SK-MEL-5 (cell line): ENCODE data around the gene IGF2BP3. TPM values are rescaled to one million over a fixed set of nuclear protein-coding genes. Genes with fewer than 3 reads are reported as not detected.
"Not testable (repeated sequence)": the region's sequence is repeated elsewhere in the genome, so short reads cannot be mapped to it uniquely, and the experiment has no call there.

ENCODE experiments used
- DNase-seq: peaks from one replicate; pipeline ENCODE4 v3.0.0-alpha.2; 2016; ENCODE audit warnings: low read depth, low spot score
- in situ Hi-C: cut with HindIII; loops from 2 replicates; pipeline ENCODE4 v1.10.0; 2016; ENCODE audit warnings: low sequenced_read_pairs, high pct_unique_total_duplicates, low pct_unique_long_range_greater_than_20kb
- total RNA-seq: library from RNA; depleted of rRNA; stranded (reverse); fragments of >200 nt; shearing (Covaris generic); gene quantifications from 2 replicates; pipeline ENCODE4 v1.2.3, GENCODE V29; 2014

The IGF2BP3 gene
- total RNA-seq, 1 experiment from 2014 or later: 69.0 TPM

GRCh38 chr7:23404546-23405239 lies 65.6 kb downstream of the IGF2BP3 start:
- in situ Hi-C loops: loop anchor here (25.0 kb wide), 1 partner anchor 108 kb away; no protein-coding TSS in a partner anchor

GRCh38 chr7:23403970-23404369 lies 66.3 kb downstream of the IGF2BP3 start:
- DNase-seq: no peak
- in situ Hi-C loops: loop anchor here (25.0 kb wide), 1 partner anchor 108 kb away; no protein-coding TSS in a partner anchor

More at GRCh38 chr7:23404546-23405239, 65.6 kb downstream of the IGF2BP3 start:
- DNase-seq: peak; percentile 54

GRCh38 chr7:23398090-23398489 lies 72.2 kb downstream of the IGF2BP3 start:
- in situ Hi-C loops: not testable (repeated sequence)

GRCh38 chr7:23397241-23397640 lies 73.0 kb downstream of the IGF2BP3 start:
- in situ Hi-C loops: no loop called here

More at GRCh38 chr7:23398090-23398489, 72.2 kb downstream of the IGF2BP3 start:
- DNase-seq: not testable (repeated sequence)

GRCh38 chr7:23396222-23397015 lies 73.9 kb downstream of the IGF2BP3 start:
- in situ Hi-C loops: no loop called here
- no peak for DNase-seq

More at GRCh38 chr7:23397241-23397640, 73.0 kb downstream of the IGF2BP3 start:
- DNase-seq: no peak

GRCh38 chr7:23394488-23395171 lies 75.7 kb downstream of the IGF2BP3 start:
- in situ Hi-C loops: no loop called here
- DNase-seq: no peak

- in situ Hi-C loops: no loop called here
- no peak for DNase-seq
Observed at GRCh38 chr7:23393636-23394035, 76.7 kb downstream of the IGF2BP3 start.

GRCh38 chr7:23389701-23390100 lies 80.6 kb downstream of the IGF2BP3 start:
- in situ Hi-C loops: no loop called here
- no peak for DNase-seq

- in situ Hi-C loops: no loop called here
- no peak for DNase-seq
Observed at GRCh38 chr7:23387583-23387982, 82.7 kb downstream of the IGF2BP3 start.

GRCh38 chr7:23385140-23385539 lies 85.2 kb downstream of the IGF2BP3 start:
- DNase-seq: no peak
- in situ Hi-C loops: no loop called here

- no peak for DNase-seq
- in situ Hi-C loops: no loop called here
Observed at GRCh38 chr7:23383225-23383624, 87.1 kb downstream of the IGF2BP3 start.

- DNase-seq: no peak
- in situ Hi-C loops: no loop called here
Observed at GRCh38 chr7:23380961-23381360, 89.3 kb downstream of the IGF2BP3 start.

- in situ Hi-C loops: no loop called here
- DNase-seq: no peak
Observed at GRCh38 chr7:23380556-23380955, 89.7 kb downstream of the IGF2BP3 start.

GRCh38 chr7:23378996-23379395 lies 91.3 kb downstream of the IGF2BP3 start:
- DNase-seq: no peak
- in situ Hi-C loops: no loop called here

GRCh38 chr7:23377134-23377533 lies 93.2 kb downstream of the IGF2BP3 start:
- in situ Hi-C loops: no loop called here
- peak; percentile 34 for DNase-seq

- no peak for DNase-seq
- in situ Hi-C loops: no loop called here
Observed at GRCh38 chr7:23373151-23374004, 96.9 kb downstream of the IGF2BP3 start.

- in situ Hi-C loops: no loop called here
- DNase-seq: no peak
Observed at GRCh38 chr7:23372611-23373010, 97.7 kb downstream of the IGF2BP3 start.
